KMS-11 (cell line): ENCODE data around the gene MAN2B2.

ENCODE experiments used
- H2AFZ ChIP-seq: fragments of 200-600 bp; sonication (generic); 2 replicates; pipeline ENCODE4 v1.6.1; 2016; ENCODE audit warnings: antibody characterized with exemption, mixed run types, low read depth
- H3K27ac ChIP-seq: fragments of 200-600 bp; sonication (generic); 2 replicates; pipeline ENCODE4 v1.6.1; 2016; ENCODE audit warnings: mild to moderate bottlenecking, mixed run types
- H3K27me3 ChIP-seq: fragments of 200-600 bp; sonication (generic); 2 replicates; pipeline ENCODE4 v1.6.1; 2017; ENCODE audit warnings: mild to moderate bottlenecking, low read depth, mixed run types, moderate library complexity; ENCODE audit not compliant: insufficient read depth
- H3K36me3 ChIP-seq: fragments of 200-600 bp; sonication (generic); 2 replicates; pipeline ENCODE4 v1.6.1; 2017; ENCODE audit warnings: mild to moderate bottlenecking, mixed run types; ENCODE audit not compliant: insufficient read depth
- H3K4me1 ChIP-seq: fragments of 200-600 bp; sonication (generic); 2 replicates; pipeline ENCODE4 v1.6.1; 2016; ENCODE audit warnings: mild to moderate bottlenecking, low read depth, mixed run types; ENCODE audit not compliant: poor library complexity, severe bottlenecking
- H3K4me2 ChIP-seq: fragments of 200-600 bp; sonication (generic); 2 replicates; pipeline ENCODE4 v1.7.0; 2016; ENCODE audit warnings: mild to moderate bottlenecking, mixed run types
- H3K4me3 ChIP-seq: fragments of 200-600 bp; sonication (generic); IDR thresholded peaks from 2 replicates; pipeline ENCODE4 v1.6.1; 2017; ENCODE audit warnings: low read depth, low read length, mixed read lengths; ENCODE audit not compliant: insufficient read depth
- H3K79me2 ChIP-seq: fragments of 200-600 bp; sonication (generic); 2 replicates; pipeline ENCODE4 v1.6.1; 2016; ENCODE audit warnings: low read depth, mixed run types; ENCODE audit not compliant: insufficient read depth
- H3K9ac ChIP-seq: fragments of 200-600 bp; sonication (generic); 2 replicates; pipeline ENCODE4 v1.6.1; 2016; ENCODE audit warnings: mild to moderate bottlenecking, mixed run types
- H4K20me1 ChIP-seq: fragments of 200-600 bp; sonication (generic); 2 replicates; pipeline ENCODE4 v1.6.1; 2016; ENCODE audit warnings: mild to moderate bottlenecking, mixed run types; ENCODE audit not compliant: insufficient read depth
- CTCF ChIP-seq: fragments of 200-600 bp; sonication (generic); conservative IDR thresholded peaks from 2 replicates; pipeline ENCODE4 v1.6.1; 2017; ENCODE audit warnings: low read depth, mild to moderate bottlenecking, antibody characterized with exemption, low read length, moderate library complexity, mixed read lengths

MAN2B2 gene

GRCh38 chr4:6574747-6575502 is at the start of gene MAN2B2:
Gene MAN2B2, plus strand, starts transcription at chr4:6575189. Its CDS starts 22 bp downstream, at chr4:6575211.
- no peaks in the 10 kb centered on the region for H4K20me1 ChIP-seq
- no peaks in the 10 kb centered on the region for H3K79me2 ChIP-seq
- no peaks in the 10 kb centered on the region for H3K36me3 ChIP-seq
- peak within 1 kb of the TSS; percentile 49; the same call in 1 of the 2 replicates for H3K9ac ChIP-seq
- peaks cover 3% of the 10 kb centered on the region; the same call in 1 of the 2 replicates for H3K27me3 ChIP-seq
- H3K4me3 ChIP-seq, result peak within 1 kb of the TSS; percentile 53
- peak within 1 kb of the TSS; percentile 57 for H3K4me2 ChIP-seq
- TF ChIP-seq CTCF, result no peak
- H2AFZ ChIP-seq, result peak within 1 kb of the TSS; percentile 87; the same call in 1 of the 2 replicates
- H3K27ac ChIP-seq, result no peak within 1 kb of the TSS
- no peaks in the 10 kb centered on the region for H3K4me1 ChIP-seq

- no peak for TF ChIP-seq CTCF
- Histone ChIP-seq H3K4me3 (no peak overlapping the region), H3K36me3 (no peaks in the 10 kb centered on the region), H4K20me1 (no peaks in the 10 kb centered on the region), H3K9ac (no peak overlapping the region), H3K79me2 (no peaks in the 10 kb centered on the region), H3K27ac (no peak overlapping the region), H3K4me1 (no peaks in the 10 kb centered on the region), H3K27me3 (peaks cover 9% of the 10 kb centered on the region; the same call in 1 of the 2 replicates), H3K4me2 (no peak overlapping the region), H2AFZ (no peak overlapping the region)
Measured at GRCh38 chr4:6525474-6525873, 49.5 kb upstream of the MAN2B2 start.

- no peak for TF ChIP-seq CTCF
- Histone ChIP-seq H3K4me3 (no peak overlapping the region), H3K36me3 (no peaks in the 10 kb centered on the region), H3K9ac (no peak overlapping the region), H3K27me3 (peaks cover 9% of the 10 kb centered on the region; the same call in 1 of the 2 replicates), H4K20me1 (no peaks in the 10 kb centered on the region), H3K27ac (no peak overlapping the region), H3K4me2 (no peak overlapping the region), H2AFZ (no peak overlapping the region), H3K79me2 (no peaks in the 10 kb centered on the region), H3K4me1 (no peaks in the 10 kb centered on the region)
Measured at GRCh38 chr4:6526156-6526555, 48.8 kb upstream of the MAN2B2 start.

GRCh38 chr4:6526671-6527091 is 48.3 kb upstream of the MAN2B2 start:
- Histone ChIP-seq H3K27ac (no peak overlapping the region), H3K4me2 (no peak overlapping the region), H3K4me3 (no peak overlapping the region), H3K27me3 (peaks cover 9% of the 10 kb centered on the region; the same call in 1 of the 2 replicates), H3K4me1 (no peaks in the 10 kb centered on the region), H4K20me1 (no peaks in the 10 kb centered on the region), H3K79me2 (no peaks in the 10 kb centered on the region), H3K9ac (no peak overlapping the region), H2AFZ (no peak overlapping the region), H3K36me3 (no peaks in the 10 kb centered on the region)
- no peak for TF ChIP-seq CTCF
